ENCODE measurements around the gene LYST.

DNA sequence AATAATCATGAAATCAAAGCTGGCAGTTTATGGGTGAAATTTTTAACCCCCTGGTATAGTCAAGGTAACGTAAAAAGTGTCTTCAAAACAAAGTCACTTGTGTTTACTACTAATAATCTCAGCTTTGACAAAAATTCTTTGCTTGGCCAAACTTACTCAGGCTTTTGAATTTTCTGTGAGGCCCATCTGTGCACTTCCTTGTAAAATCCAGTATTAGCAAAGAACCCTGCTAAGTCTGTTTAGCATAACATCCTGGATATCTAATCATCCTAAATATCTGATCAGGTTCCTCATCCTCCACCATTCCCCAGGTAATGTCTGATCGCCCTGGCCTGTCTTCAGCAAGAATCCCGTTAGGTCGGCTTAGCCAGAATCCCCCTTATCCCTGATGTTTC is 3.0 kb downstream of the LYST start:
- TF ChIP-seq TAF1 (IDR thresholded peaks at IDR 0.05; ENCODE audit: borderline replicate concordance, insufficient read depth, low read length) (no peak), POLR2AphosphoS5 (IDR thresholded peaks at IDR 0.05; ENCODE audit: low read depth, low read length) (no peak)
- TF ChIP-seq, protein P1, sequence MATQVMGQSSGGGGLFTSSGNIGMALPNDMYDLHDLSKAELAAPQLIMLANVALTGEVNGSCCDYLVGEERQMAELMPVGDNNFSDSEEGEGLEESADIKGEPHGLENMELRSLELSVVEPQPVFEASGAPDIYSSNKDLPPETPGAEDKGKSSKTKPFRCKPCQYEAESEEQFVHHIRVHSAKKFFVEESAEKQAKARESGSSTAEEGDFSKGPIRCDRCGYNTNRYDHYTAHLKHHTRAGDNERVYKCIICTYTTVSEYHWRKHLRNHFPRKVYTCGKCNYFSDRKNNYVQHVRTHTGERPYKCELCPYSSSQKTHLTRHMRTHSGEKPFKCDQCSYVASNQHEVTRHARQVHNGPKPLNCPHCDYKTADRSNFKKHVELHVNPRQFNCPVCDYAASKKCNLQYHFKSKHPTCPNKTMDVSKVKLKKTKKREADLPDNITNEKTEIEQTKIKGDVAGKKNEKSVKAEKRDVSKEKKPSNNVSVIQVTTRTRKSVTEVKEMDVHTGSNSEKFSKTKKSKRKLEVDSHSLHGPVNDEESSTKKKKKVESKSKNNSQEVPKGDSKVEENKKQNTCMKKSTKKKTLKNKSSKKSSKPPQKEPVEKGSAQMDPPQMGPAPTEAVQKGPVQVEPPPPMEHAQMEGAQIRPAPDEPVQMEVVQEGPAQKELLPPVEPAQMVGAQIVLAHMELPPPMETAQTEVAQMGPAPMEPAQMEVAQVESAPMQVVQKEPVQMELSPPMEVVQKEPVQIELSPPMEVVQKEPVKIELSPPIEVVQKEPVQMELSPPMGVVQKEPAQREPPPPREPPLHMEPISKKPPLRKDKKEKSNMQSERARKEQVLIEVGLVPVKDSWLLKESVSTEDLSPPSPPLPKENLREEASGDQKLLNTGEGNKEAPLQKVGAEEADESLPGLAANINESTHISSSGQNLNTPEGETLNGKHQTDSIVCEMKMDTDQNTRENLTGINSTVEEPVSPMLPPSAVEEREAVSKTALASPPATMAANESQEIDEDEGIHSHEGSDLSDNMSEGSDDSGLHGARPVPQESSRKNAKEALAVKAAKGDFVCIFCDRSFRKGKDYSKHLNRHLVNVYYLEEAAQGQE (IDR thresholded peaks at IDR 0.05; ENCODE audit: insufficient read depth in 1 of 2, low read depth in 2 of 2, low read length in 2 of 2) = no peak

Data from PFSK-1 (cell line).